Astrocyte of the cerebellum (primary cell): ENCODE results near the gene CTAG1A.
"Not testable (repeated sequence)": the region's sequence is repeated elsewhere in the genome, so short reads cannot be mapped to it uniquely, and the experiment has no call there.

ENCODE experiments used
- DNase-seq: peaks from one replicate; pipeline ENCODE4 v3.0.0-alpha.2; 2011; ENCODE audit warnings: low read depth
- H3K4me3 ChIP-seq: 2 replicates; pipeline ENCODE4 v1.5.1; 2011; ENCODE audit warnings: mild to moderate bottlenecking, low read depth, low read length, moderate library complexity
- in situ Hi-C: cut with HindIII; loops from 2 replicates; pipeline ENCODE4 v1.10.0; 2017; ENCODE audit warnings: low sequenced_read_pairs
- TF ChIP-seq, protein P1 (sequence below): IDR thresholded peaks from 2 replicates; pipeline ENCODE4 v1.5.1; 2012; ENCODE audit warnings: low read length, low read depth, moderate library complexity, mild to moderate bottlenecking; ENCODE audit errors: missing control alignments

The CTAG1A gene

DNA sequence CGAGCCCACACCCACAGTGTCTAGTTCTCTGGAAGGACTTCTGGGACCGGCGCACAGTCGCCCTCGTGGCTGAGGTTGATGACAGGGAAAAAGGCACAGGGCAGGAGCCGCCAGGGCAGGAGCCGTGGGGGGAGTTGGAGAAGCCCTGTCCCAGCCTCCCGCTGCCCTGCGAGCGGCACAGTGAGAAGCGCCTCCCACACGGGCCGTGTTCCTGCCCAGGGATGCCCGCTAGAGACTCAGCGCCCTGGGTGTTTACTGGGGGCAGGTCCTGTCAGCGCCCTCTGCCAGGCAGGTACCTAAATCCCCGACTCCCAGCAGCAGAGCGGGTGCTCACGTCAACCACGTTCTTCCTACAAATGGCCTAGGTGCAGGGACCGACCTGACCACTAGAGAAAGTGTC, 26.0 kb upstream of the CTAG1A start:
- DNase-seq, H3K4me3 ChIP-seq, in situ Hi-C loops: not testable (repeated sequence)

DNA sequence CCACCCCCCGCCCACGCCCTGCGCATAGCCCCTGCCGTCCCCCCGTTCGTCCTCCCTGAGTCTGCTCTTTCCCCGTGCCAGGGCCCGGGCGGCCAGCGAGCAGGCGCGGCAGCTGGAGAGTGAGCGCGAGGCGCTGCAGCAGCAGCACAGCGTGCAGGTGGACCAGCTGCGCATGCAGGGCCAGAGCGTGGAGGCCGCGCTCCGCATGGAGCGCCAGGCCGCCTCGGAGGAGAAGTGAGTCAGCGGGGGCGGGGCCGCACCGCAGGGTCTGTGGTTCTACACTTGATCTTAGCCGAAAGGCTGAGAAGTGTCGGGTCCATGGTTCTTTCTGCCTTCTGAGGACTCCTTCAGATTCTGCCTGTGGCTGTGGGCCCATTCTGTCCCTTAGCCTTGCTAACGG, 24.6 kb upstream of the CTAG1A start:
- in situ Hi-C loops, DNase-seq, H3K4me3 ChIP-seq: not testable (repeated sequence)

DNA sequence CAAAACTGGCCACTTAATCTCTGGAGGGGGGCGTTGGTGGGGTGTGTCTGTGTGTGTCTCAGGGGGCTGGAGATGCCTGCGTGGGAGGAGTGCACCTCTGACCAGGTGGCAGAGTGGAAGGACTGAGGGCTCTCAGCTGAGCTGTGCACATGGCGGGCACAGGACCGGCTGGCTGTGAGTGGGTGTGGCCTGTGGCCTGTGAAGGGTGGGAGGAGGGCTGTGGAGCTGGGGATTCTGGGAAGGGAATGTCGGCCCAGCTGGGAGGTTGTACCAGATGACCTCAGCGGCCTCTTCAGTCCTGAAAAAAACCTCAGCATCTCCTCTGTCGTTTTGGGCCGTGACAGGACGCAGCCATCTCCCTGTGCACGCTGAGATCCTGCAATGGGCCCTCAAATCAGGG, 22.6 kb upstream of the CTAG1A start:
- H3K4me3 ChIP-seq, in situ Hi-C loops, DNase-seq: not testable (repeated sequence)

DNA sequence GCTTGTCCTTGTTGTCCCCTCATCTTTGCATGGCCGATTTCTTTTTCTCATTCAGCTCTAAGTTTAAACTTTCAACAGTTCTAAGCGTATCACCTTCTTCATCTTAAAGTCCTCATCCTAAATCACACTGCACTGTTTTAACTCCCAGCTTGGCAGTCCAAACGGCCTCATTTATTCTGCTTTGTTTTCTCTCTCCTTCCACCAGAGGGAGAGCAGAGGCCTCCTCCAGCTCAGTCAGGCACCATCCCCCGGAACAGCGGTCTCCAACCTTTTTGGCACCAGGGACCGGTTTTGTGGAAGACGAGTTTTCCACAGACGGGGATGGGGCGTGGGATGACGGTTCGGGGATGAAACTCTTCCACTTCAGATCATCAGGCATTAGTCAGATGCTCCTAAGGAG, 14.6 kb upstream of the CTAG1A start:
- H3K4me3 ChIP-seq, DNase-seq, in situ Hi-C loops: not testable (repeated sequence)

DNA sequence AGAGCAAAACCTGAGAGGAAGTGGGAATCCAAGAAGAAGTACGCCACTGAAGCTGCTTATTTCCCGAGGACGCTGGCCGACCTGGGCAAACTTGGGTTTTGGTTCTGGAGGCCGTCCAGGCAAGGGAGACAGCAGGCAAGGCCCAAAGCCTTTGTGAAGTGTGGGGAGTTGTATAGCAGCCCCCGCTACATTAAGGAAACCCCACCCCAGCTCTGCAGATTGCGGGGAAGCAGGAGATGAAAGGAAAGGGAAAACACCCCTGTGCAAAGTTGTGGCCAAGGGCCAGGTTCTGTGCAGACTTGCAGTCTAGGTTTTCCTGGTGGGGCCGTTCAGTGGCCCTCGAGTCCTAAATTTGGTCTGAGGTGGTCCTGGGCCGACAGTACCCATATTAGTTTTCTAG, 11.9 kb upstream of the CTAG1A start:
- H3K4me3 ChIP-seq, in situ Hi-C loops, DNase-seq: not testable (repeated sequence)

DNA sequence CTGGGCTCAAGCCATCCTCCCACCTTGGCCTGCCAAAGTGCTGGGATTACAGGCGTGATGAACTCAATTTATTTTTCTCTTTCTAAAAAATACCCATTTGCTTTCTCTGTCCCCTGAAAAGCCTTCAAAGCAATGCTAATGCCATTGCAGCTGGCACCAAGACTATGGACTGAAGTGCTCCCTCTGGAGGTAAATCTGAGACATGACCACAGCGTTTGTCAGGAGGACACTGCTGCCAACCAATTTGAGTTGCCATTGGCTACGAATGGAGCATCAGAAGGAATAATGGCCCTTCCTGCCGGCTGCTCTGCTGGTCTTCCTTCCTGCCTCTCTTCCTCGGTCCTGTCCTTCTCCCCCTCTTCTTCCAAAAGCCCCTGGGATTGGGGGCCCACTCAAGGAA, 9.9 kb upstream of the CTAG1A start:
- H3K4me3 ChIP-seq, DNase-seq, in situ Hi-C loops: not testable (repeated sequence)

DNA sequence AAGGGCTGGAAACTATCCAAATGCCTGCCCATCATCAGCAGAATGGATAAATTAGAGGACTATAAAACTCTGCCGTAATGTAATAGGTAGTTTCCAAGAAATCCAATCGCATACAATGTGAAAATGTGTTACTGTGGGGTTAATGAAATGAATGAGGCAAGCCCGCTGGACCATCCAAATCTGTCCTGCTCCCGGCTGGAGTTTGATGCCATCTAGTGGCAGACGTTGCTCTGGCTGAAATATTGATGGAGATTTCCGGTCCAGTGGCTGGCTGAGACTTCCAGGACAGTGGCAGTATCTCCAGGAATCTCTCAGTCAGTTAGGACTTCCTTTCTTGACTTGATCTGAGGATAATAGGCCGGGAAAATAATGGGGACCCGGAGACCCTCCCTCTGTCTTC, 1.9 kb upstream of the CTAG1A start:
- H3K4me3 ChIP-seq, in situ Hi-C loops, DNase-seq: not testable (repeated sequence)

DNA sequence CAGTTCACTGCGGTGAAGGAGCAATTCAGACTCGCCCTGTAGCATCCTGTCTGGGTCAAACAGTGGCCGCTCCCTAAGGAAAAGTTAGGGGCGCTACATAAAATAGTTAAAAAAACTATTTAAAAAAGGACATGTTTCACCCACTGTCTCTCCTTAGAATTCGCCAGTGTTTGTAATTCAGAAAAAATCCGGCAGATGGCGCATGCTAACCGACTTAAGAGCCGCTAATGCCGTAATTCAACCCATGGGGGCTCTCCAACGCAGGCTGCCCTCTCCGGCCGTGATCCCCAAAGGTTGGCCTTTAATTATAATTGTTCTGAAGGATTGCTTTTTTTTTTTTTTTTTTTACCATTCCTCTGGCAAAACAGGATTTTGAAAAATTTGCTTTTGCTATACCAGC, 5.5 kb downstream of the CTAG1A start:
- H3K4me3 ChIP-seq, in situ Hi-C loops, DNase-seq: not testable (repeated sequence)

DNA sequence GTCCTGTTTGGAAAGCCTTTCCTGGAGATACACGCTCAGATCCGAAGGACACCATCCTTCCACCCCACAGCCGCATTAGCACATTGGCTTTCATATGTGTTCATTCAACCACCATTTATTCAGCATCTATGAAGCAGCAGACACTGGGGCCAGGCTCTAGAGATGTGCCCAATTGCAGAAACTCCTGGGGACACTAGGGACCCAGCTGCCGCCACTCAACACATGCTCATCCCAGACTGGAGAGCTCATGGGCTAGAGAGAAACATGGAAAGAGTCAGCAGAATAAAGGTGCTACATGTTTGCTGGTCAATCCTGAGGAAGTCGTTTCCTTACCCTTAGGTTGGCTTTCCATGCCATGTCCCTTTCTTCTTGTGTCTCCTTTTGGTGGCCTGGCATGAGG, 7.6 kb downstream of the CTAG1A start:
- in situ Hi-C loops = no loop called here
- TF ChIP-seq, protein P1, sequence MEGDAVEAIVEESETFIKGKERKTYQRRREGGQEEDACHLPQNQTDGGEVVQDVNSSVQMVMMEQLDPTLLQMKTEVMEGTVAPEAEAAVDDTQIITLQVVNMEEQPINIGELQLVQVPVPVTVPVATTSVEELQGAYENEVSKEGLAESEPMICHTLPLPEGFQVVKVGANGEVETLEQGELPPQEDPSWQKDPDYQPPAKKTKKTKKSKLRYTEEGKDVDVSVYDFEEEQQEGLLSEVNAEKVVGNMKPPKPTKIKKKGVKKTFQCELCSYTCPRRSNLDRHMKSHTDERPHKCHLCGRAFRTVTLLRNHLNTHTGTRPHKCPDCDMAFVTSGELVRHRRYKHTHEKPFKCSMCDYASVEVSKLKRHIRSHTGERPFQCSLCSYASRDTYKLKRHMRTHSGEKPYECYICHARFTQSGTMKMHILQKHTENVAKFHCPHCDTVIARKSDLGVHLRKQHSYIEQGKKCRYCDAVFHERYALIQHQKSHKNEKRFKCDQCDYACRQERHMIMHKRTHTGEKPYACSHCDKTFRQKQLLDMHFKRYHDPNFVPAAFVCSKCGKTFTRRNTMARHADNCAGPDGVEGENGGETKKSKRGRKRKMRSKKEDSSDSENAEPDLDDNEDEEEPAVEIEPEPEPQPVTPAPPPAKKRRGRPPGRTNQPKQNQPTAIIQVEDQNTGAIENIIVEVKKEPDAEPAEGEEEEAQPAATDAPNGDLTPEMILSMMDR = no peak
- DNase-seq = no peak
- H3K4me3 ChIP-seq = no peak overlapping the region

DNA sequence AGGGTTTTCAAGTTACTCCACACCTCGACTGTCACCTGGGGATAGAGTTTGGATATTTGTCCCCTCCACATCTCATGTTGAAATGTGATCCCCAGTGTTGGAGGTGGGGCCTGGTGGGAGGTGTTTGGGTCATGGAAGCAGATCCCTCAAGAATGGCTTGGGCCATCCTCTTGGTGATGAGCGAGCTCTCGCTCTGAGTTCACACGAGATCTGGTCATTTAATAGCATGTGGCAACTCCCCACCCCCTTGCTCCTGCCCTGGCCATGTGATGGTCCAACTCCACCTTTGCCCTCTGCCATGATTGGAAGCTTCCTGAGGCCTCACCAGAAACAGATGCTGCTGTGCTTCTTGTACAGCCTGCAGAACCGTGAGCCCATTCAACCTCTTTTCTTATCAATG, 8.3 kb downstream of the CTAG1A start:
- H3K4me3 ChIP-seq = no peak overlapping the region
- DNase-seq = no peak
- TF ChIP-seq, protein P1 = no peak
- in situ Hi-C loops = no loop called here

DNA sequence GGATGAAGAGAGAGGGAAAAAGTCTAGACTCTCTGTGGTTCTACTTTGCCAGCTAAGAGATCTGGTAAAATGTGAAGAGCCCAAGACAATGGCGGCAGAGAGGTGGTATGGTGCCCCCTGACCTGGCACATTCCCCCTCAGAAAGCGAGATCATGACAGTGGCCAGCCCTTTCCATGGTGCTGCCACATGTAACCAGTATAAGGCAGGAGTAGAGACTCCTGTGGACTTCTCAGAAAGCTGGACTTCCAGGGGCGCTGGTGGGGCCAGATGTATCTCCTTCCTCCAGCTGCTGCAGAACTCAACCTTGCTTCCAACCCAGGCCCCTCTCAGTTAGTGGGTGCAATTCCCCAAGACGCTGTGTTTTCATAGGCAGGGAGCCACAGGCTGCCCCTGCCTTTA, 9.6 kb downstream of the CTAG1A start:
- no peak for DNase-seq
- TF ChIP-seq, protein P1 = no peak
- in situ Hi-C loops = no loop called here
- H3K4me3 ChIP-seq = no peak overlapping the region
